Stimulated activated CD4-positive, alpha-beta T cell treated with anti-CD3 and anti-CD28 coated beads, Interleukin-12 subunit alpha, Interleukin-12 subunit beta, amount 100 ng/mL, for 4 hours (primary cell): Measurements from ENCODE around the gene SMIM11.
"Not testable (repeated sequence)": the region's sequence is repeated elsewhere in the genome, so short reads cannot be mapped to it uniquely, and the experiment has no call there.

ENCODE experiments used
- DNase-seq: peaks from one replicate; pipeline ENCODE4 v3.0.0-alpha.2; 2020

The SMIM11 gene

GRCh38 chr21:34357889-34358288, 17.4 kb upstream of the SMIM11 start:
- DNase-seq, result no peak

GRCh38 chr21:34358866-34359265, 16.4 kb upstream of the SMIM11 start:
- no peak for DNase-seq

- no peak for DNase-seq
Measured at GRCh38 chr21:34360488-34361241, 14.6 kb upstream of the SMIM11 start.

GRCh38 chr21:34362136-34362444, 13.2 kb upstream of the SMIM11 start:
- DNase-seq, result no peak

GRCh38 chr21:34362670-34363069, 12.6 kb upstream of the SMIM11 start:
- no peak for DNase-seq

- DNase-seq, result no peak
Measured at GRCh38 chr21:34363733-34364132, 11.6 kb upstream of the SMIM11 start, which contains the start of gene KCNE2. Gene KCNE2 (plus strand): TSS chr21:34364006. CDS start chr21:34370479, 6,473 bp downstream.

GRCh38 chr21:34364921-34365320, 10.4 kb upstream of the SMIM11 start:
- DNase-seq, result no peak

GRCh38 chr21:34365809-34366208, 9.5 kb upstream of the SMIM11 start:
- no peak for DNase-seq

GRCh38 chr21:34367320-34367935, 7.9 kb upstream of the SMIM11 start:
- DNase-seq, result peak; percentile 10

- DNase-seq, result no peak
Measured at GRCh38 chr21:34369741-34370140, 5.6 kb upstream of the SMIM11 start.

- no peak for DNase-seq
Measured at GRCh38 chr21:34372321-34372720, 3.0 kb upstream of the SMIM11 start.

GRCh38 chr21:34374462-34374861, 845 bp upstream of the SMIM11 start:
- not testable (repeated sequence) for DNase-seq

GRCh38 chr21:34375619-34375972, 289 bp downstream of the SMIM11 start:
- DNase-seq, result not testable (repeated sequence)

GRCh38 chr21:34383138-34383537, 7.8 kb downstream of the SMIM11 start:
- not testable (repeated sequence) for DNase-seq

- DNase-seq, result not testable (repeated sequence)
Measured at GRCh38 chr21:34383724-34384415, 8.6 kb downstream of the SMIM11 start.

GRCh38 chr21:34400522-34400921, 25.2 kb downstream of the SMIM11 start:
- not testable (repeated sequence) for DNase-seq

GRCh38 chr21:34404742-34405141, 29.4 kb downstream of the SMIM11 start:
- not testable (repeated sequence) for DNase-seq

- not testable (repeated sequence) for DNase-seq
Measured at GRCh38 chr21:34405686-34406085, 30.4 kb downstream of the SMIM11 start.

GRCh38 chr21:34406102-34406501, 30.8 kb downstream of the SMIM11 start:
- not testable (repeated sequence) for DNase-seq

- DNase-seq, result not testable (repeated sequence)
Measured at GRCh38 chr21:34406676-34407075, 31.4 kb downstream of the SMIM11 start.

GRCh38 chr21:34407294-34407693, 32.0 kb downstream of the SMIM11 start:
- not testable (repeated sequence) for DNase-seq

- not testable (repeated sequence) for DNase-seq
Measured at GRCh38 chr21:34417448-34418077, 42.3 kb downstream of the SMIM11 start.

GRCh38 chr21:34423805-34424204, 48.5 kb downstream of the SMIM11 start, which contains the start of gene SMIM34:
Gene SMIM34 (minus strand): TSS chr21:34423951. CDS start chr21:34423839, 112 bp downstream.
- DNase-seq, result not testable (repeated sequence)
